Measurements from ENCODE around the gene CD99L2. TPM values are rescaled to one million over a fixed set of nuclear protein-coding genes. Genes with fewer than 3 reads are reported as not detected.
A peak's percentile ranks its signal among the peaks of the same experiment; 100 is the strongest.

Gene CD99L2, protein sequence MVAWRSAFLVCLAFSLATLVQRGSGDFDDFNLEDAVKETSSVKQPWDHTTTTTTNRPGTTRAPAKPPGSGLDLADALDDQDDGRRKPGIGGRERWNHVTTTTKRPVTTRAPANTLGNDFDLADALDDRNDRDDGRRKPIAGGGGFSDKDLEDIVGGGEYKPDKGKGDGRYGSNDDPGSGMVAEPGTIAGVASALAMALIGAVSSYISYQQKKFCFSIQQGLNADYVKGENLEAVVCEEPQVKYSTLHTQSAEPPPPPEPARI
- 10 to 100 TPM; 11.3 to 18.7 TPM for total RNA-seq
- 39.8 TPM for polyA plus RNA-seq (2013, experiment 1 of 2)
- polyA plus RNA-seq (2013, experiment 2 of 2): 34.4 TPM
- long read RNA-seq, experiment 1, partial matches to known transcripts: 0 of 8 reads
- long read RNA-seq, experiment 1, other reads (novel, unspliced or antisense): 7 of 8 reads
- long read RNA-seq, experiment 2, partial matches to known transcripts: 3 of 27 reads
- long read RNA-seq, experiment 2, other reads (novel, unspliced or antisense): 23 of 27 reads
- long read RNA-seq, experiment 3, full-length matches to known transcripts: 13 of 93 reads
- long read RNA-seq, experiment 3, partial matches to known transcripts: 6 of 93 reads
- long read RNA-seq, experiment 3, other reads (novel, unspliced or antisense): 74 of 93 reads
- long read RNA-seq, experiment 4, partial matches to known transcripts: 3 of 5 reads
- long read RNA-seq, experiment 4, other reads (novel, unspliced or antisense): 2 of 5 reads

- H3K9me3 Mint-ChIP-seq: peaks cover 2% of the 10 kb centered on the region
- peak; percentile 97 for DNase-seq
Measured at GRCh38 chrX:150898343-150899190, at the start of gene CD99L2. Gene CD99L2, minus strand, starts transcription at chrX:150898668. Its CDS starts 80 bp downstream, at chrX:150898588.

GRCh38 chrX:150944233-150944632 is 45.8 kb upstream of the CD99L2 start:
- TF ChIP-seq, protein P1, sequence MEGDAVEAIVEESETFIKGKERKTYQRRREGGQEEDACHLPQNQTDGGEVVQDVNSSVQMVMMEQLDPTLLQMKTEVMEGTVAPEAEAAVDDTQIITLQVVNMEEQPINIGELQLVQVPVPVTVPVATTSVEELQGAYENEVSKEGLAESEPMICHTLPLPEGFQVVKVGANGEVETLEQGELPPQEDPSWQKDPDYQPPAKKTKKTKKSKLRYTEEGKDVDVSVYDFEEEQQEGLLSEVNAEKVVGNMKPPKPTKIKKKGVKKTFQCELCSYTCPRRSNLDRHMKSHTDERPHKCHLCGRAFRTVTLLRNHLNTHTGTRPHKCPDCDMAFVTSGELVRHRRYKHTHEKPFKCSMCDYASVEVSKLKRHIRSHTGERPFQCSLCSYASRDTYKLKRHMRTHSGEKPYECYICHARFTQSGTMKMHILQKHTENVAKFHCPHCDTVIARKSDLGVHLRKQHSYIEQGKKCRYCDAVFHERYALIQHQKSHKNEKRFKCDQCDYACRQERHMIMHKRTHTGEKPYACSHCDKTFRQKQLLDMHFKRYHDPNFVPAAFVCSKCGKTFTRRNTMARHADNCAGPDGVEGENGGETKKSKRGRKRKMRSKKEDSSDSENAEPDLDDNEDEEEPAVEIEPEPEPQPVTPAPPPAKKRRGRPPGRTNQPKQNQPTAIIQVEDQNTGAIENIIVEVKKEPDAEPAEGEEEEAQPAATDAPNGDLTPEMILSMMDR (conservative IDR thresholded peaks at IDR 0.05): no peak
- WGBS, 2 experiments (ENCODE audit: insufficient coverage in 1 of 2, insufficient read length in 1 of 2): 75 to 76% methylated on average over 2 to 3 of the region's 3 CpGs
- peaks cover 3% of the 10 kb centered on the region for H3K9me3 Mint-ChIP-seq
- H3K4me1 Mint-ChIP-seq: peaks cover 19% of the 10 kb centered on the region
- Histone ChIP-seq H3K9ac (ENCODE audit: extremely low read depth, low read length, poor library complexity, severe bottlenecking) (no peak overlapping the region), H3K36me3 (ENCODE audit: control insufficient read depth, insufficient read depth, low read length) (no peaks in the 10 kb centered on the region), H3K27me3 (ENCODE audit: control insufficient read depth, insufficient read depth, low read length, poor library complexity, severe bottlenecking) (no peaks in the 10 kb centered on the region), H3K4me3 (ENCODE audit: low read length) (no peak overlapping the region), H3K27ac (ENCODE audit: low read depth, low read length) (no peak overlapping the region), H3K9me3 (ENCODE audit: control insufficient read depth, low read length) (no peaks in the 10 kb centered on the region), H3K4me1 (ENCODE audit: control insufficient read depth, insufficient read depth, low read length) (no peaks in the 10 kb centered on the region)
- peak; percentile 79 for DNase-seq
- H3K27me3 Mint-ChIP-seq (ENCODE audit: insufficient read depth): peaks cover 1% of the 10 kb centered on the region
- H3K4me3 Mint-ChIP-seq: no peak overlapping the region
- H3K27ac Mint-ChIP-seq: no peak overlapping the region
- no peaks in the 10 kb centered on the region for H3K36me3 Mint-ChIP-seq (ENCODE audit: low read depth)

More at GRCh38 chrX:150898343-150899190, at the start of gene CD99L2:
- no peaks in the 10 kb centered on the region for H3K9me3 ChIP-seq (ENCODE audit: control insufficient read depth, low read length)
- peak within 1 kb of the TSS; percentile 64 for H3K9ac ChIP-seq (ENCODE audit: extremely low read depth, low read length, poor library complexity, severe bottlenecking)
- no peaks in the 10 kb centered on the region for H3K36me3 ChIP-seq (ENCODE audit: control insufficient read depth, insufficient read depth, low read length)
- no peaks in the 10 kb centered on the region for H3K27me3 ChIP-seq (ENCODE audit: control insufficient read depth, insufficient read depth, low read length, poor library complexity, severe bottlenecking)
- peaks cover 6% of the 10 kb centered on the region for H3K4me1 ChIP-seq (ENCODE audit: control insufficient read depth, insufficient read depth, low read length)
- 0% methylated on average over 1 to 84 of the region's 95 CpGs for WGBS, 2 experiments (ENCODE audit: insufficient coverage in 1 of 2, insufficient read length in 1 of 2)
- TF ChIP-seq, protein P1 (conservative IDR thresholded peaks at IDR 0.05): no peak
- Mint-ChIP-seq H3K27me3 (ENCODE audit: insufficient read depth) (no peaks in the 10 kb centered on the region), H3K36me3 (ENCODE audit: low read depth) (peaks cover 4% of the 10 kb centered on the region), H3K4me1 (peaks cover 33% of the 10 kb centered on the region), H3K27ac (peak within 1 kb of the TSS; percentile 98), H3K4me3 (peak within 1 kb of the TSS; percentile 76)
- peak within 1 kb of the TSS; percentile 44 for H3K27ac ChIP-seq (ENCODE audit: low read depth, low read length)
- H3K4me3 ChIP-seq (ENCODE audit: low read length): peak within 1 kb of the TSS; percentile 82

Measured in endodermal cell (in vitro differentiated cells).